Fibroblast of pulmonary artery (primary cell): ENCODE results near the gene CYBA.
A peak's percentile ranks its signal among the peaks of the same experiment; 100 is the strongest.

Experiments
- DNase-seq: peaks from one replicate; pipeline ENCODE4 v3.0.0-alpha.2; 2010; ENCODE audit warnings: low read depth
- H3K4me3 ChIP-seq: replicated peaks from 2 replicates; pipeline ENCODE4 v1.5.1; 2011; ENCODE audit warnings: low read depth, mild to moderate bottlenecking, control low read depth, low read length, moderate library complexity
- TF ChIP-seq, protein P1 (sequence below): IDR thresholded peaks from 2 replicates; pipeline ENCODE4 v1.5.1; 2011; ENCODE audit warnings: mild to moderate bottlenecking, control low read depth, low read length, inconsistent platforms; ENCODE audit errors: missing control alignments

Gene CYBA

DNA sequence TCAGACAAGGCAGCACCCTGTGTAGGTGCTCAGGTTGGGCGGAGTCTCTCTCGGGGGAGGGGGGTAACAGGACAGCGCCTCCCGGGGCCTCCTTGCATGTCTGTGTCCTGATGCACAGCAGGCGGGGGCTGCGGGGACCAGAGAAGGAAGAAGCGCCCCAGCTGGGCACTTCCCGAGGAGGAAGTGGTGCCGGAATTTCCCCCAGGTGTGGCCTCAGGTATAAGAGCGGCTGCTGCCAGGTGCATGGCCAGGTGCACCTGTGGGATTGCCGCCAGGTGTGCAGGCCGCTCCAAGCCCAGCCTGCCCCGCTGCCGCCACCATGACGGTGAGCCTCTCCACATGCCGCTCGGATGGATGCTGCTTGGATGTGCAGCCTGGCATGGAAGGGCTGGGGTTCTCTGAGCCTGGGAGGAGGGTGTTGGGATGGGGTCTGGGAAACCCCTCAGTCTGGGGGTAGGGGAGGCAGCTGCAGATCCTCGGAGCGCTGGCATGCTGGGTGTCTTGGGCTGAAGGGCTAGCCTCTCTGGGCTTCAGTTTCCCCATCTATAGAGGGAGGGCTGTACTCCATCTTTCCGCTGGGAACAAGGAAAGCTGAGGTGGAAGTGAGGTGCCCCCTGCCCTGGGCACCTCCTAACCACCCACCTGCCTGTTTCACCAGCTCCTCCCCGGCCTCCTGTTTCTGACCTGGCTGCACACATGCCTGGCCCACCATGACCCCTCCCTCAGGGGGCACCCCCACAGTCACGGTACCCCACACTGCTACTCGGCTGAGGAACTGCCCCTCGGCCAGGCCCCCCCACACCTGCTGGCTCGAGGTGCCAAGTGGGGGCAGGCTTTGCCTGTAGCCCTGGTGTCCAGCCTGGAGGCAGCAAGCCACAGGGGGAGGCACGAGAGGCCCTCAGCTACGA is 12.3 kb downstream of the CYBA start, which contains the start of gene IL17C:
Gene IL17C (plus strand): TSS at position 250 of the 908 bp plus-strand sequence. CDS start 70 bp downstream, at position 320.
- no peak within 1 kb of the TSS for H3K4me3 ChIP-seq
- TF ChIP-seq, protein P1, sequence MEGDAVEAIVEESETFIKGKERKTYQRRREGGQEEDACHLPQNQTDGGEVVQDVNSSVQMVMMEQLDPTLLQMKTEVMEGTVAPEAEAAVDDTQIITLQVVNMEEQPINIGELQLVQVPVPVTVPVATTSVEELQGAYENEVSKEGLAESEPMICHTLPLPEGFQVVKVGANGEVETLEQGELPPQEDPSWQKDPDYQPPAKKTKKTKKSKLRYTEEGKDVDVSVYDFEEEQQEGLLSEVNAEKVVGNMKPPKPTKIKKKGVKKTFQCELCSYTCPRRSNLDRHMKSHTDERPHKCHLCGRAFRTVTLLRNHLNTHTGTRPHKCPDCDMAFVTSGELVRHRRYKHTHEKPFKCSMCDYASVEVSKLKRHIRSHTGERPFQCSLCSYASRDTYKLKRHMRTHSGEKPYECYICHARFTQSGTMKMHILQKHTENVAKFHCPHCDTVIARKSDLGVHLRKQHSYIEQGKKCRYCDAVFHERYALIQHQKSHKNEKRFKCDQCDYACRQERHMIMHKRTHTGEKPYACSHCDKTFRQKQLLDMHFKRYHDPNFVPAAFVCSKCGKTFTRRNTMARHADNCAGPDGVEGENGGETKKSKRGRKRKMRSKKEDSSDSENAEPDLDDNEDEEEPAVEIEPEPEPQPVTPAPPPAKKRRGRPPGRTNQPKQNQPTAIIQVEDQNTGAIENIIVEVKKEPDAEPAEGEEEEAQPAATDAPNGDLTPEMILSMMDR: no peak
- no peak for DNase-seq

DNA sequence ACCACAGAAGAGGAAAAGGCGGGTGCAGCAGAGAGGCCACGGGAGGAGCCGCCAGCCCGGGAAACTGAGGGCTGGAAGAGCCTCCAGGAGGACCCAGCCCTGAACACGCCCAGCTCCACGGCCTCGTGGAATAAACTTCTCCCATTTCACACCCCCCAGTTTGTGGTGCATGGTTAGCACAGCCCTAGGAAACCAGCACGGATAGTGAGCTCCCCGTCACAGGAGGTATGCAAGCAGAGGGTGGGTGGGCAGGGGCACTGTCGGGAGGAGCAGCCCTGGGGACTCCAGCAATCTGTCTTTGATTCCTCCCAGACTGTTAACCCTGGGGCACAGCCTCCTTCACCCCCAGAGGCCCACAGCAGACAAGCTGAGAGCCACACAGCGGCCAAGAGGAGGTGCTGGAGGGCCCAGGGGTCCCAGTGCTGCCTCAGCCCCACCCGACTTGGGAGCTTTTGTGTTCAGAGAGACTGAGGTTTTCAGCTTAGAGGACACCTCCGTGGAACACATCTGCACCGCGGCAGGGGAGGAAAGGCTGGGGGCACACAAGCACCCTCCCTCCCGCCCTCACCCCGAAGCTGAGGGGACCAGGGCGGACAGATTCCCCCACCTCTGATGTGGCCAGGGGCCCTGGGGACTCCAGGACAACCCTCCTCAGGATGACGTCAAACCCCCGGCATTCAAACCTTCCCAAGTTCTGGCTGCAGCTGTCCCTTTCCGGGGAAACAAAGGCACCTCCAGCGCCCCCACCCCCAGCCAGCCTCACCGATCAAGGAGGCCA is 14.2 kb downstream of the CYBA start:
- no peak for DNase-seq
- TF ChIP-seq, protein P1: no peak
- no peak overlapping the region for H3K4me3 ChIP-seq

DNA sequence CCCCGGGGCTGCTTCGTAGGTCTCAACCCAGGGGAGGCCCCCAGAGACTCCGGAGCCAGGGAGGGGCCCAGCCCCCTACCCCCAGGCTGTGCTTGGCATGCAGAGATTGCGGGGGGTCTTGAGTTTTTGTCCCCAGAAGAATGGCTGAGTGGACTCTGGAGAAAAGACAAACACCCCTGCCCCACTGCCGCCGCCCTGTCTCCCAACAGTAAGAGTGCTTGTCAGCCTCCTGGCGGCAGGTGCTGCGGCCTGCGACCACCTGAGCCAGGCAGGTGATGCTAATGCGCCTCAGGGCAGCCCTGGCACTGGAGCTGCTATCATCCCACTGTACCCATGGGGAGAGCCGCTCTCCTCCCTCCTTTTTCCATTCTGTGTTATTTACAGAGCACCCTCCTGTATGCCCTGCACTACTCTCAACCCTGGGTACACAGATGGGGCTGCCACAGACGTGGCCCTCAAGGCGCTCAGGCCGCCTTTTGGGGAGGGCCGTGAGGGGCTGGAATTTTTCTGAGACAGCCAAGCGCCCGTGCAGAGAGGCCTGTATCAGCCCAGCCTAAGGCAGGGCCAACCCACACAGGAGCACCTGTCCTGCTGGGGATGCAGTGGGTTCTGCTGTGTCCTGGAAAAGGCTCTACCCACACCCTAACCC is 15.1 kb downstream of the CYBA start:
- no peak for DNase-seq
- H3K4me3 ChIP-seq: no peak overlapping the region
- TF ChIP-seq, protein P1: no peak

DNA sequence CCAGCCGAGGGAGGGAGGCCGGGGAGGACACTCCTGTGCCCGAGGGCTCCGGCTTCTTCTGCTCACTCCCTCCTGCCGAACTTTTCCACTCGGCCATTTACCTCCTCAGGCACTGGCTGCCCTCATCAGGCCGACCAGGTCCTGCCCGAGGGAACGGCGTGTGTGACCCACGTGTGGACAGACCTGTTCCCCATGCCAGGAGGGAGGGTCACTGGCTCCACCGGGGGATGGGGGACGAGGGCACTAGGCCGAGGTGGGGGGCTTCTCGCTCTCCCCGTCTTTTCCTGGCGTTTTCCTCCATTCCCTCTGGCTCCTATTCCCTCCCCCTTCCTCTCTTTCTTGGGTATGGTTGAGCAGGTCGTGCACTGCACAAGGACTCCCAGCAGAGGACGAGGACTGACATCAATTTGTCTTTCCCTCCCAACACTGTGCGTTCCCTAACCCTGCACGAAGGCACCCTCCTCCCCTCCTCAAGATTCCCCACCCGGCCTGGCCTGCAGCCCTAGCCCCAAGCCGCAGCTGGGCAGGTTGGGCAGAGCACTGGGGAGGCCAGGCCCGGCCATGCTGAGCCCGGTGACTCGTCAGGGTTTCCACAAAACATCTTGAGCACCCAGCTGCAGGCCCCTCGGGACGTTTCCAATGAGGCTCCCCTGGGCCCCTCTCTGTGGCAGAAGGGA is 15.7 kb downstream of the CYBA start:
- DNase-seq: no peak
- TF ChIP-seq, protein P1: no peak
- peak overlapping the region; percentile 46 for H3K4me3 ChIP-seq

DNA sequence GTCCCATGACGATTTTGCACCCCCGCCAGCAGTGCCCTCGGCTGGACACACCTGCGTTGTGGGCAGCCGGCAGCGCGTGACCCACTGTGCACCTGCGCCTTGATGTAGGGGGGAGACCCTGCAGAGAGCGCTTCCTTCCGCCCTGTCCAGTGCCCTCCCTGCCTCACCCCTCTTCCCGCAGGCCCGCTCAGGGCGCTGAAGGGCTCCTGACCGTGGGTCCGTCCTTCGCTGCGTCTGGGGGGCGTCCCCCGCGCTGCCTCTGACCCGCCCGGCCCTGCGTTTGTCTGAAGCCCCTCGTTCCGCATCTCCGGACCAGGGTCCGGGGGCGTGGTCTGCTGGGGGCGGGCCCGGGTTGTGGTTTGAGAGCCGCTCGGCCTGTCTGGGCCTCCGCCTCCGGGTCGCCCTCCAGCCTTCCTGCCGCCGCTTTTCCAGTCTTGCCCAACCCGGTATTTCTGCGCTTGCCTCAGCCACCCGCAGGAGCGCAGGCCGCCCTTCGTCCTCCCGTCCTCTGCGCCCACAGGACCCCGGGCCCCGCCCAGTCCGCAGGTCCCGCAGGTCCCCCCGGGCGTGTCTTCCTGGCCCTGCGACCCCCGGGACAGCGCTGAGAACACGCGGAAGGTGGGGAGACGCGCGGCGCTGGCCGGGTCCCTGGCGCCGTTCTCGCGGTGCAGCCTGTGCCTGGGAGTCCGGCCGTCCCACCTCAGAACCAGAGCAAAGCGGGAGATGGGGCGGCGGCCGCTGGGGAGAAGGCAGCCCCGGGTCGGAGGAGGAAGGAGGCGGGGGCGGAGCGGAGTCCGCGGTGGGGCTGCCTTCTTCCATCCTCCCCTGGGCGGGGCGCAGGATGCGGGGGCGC is 16.5 kb downstream of the CYBA start:
- TF ChIP-seq, protein P1: no peak
- H3K4me3 ChIP-seq: peak overlapping the region; percentile 46
- peak; percentile 46 for DNase-seq
